OCI-LY1 (cell line): ENCODE data around the gene SDHA.

Experiments used
- H2AFZ ChIP-seq: fragments of 200-600 bp; sonication (generic), shearing (Covaris generic); 2 replicates; pipeline ENCODE4 v1.6.0; 2014; ENCODE audit warnings: antibody characterized with exemption, mild to moderate bottlenecking, low read length
- H3F3A ChIP-seq: fragments of 200-600 bp; sonication (generic), shearing (Covaris generic); 2 replicates; pipeline ENCODE4 v1.6.0; 2014; ENCODE audit warnings: mild to moderate bottlenecking, antibody characterized with exemption, low read length, moderate library complexity; ENCODE audit not compliant: insufficient read depth
- H3K27ac ChIP-seq: fragments of 200-600 bp; sonication (generic); 2 replicates; pipeline ENCODE4 v1.5.1; 2014; ENCODE audit warnings: low read length, mixed run types, mild to moderate bottlenecking, low read depth; ENCODE audit not compliant: poor library complexity, severe bottlenecking
- H3K27me3 ChIP-seq: fragments of 200-600 bp; sonication (generic); 2 replicates; pipeline ENCODE4 v1.6.0; 2014; ENCODE audit warnings: antibody characterized with exemption, mild to moderate bottlenecking, low read length, moderate library complexity; ENCODE audit not compliant: insufficient read depth
- H3K36me3 ChIP-seq: fragments of 200-600 bp; sonication (generic); 2 replicates; pipeline ENCODE4 v1.6.1; 2014; ENCODE audit warnings: mild to moderate bottlenecking, antibody characterized with exemption, low read length, moderate library complexity, mixed read lengths; ENCODE audit not compliant: insufficient read depth
- H3K4me1 ChIP-seq: fragments of 200-600 bp; sonication (generic); 2 replicates; pipeline ENCODE4 v1.5.1; 2014; ENCODE audit warnings: mild to moderate bottlenecking, low read length, moderate library complexity; ENCODE audit not compliant: insufficient read depth, severe bottlenecking
- H3K4me2 ChIP-seq: fragments of 200-600 bp; sonication (generic), shearing (Covaris generic); 2 replicates; pipeline ENCODE4 v1.6.1; 2014; ENCODE audit warnings: low read length
- H3K4me3 ChIP-seq: fragments of 200-600 bp; sonication (generic); 2 replicates; pipeline ENCODE4 v1.5.1; 2014; ENCODE audit warnings: low read length, low read depth, mild to moderate bottlenecking, mixed read lengths; ENCODE audit not compliant: poor library complexity, severe bottlenecking
- H3K79me2 ChIP-seq: fragments of 200-600 bp; shearing (Covaris generic); 2 replicates; pipeline ENCODE4 v1.6.1; 2016; ENCODE audit warnings: mixed run types, low read length, mixed read lengths; ENCODE audit not compliant: insufficient read depth
- H3K9ac ChIP-seq: fragments of 200-600 bp; sonication (generic), shearing (Covaris generic); 2 replicates; pipeline ENCODE4 v1.6.1; 2014; ENCODE audit warnings: mild to moderate bottlenecking, low read length, mixed read lengths
- H3K9me2 ChIP-seq: fragments of 200-600 bp; sonication (generic), shearing (Covaris generic); 2 replicates; pipeline ENCODE4 v1.6.1; 2014; ENCODE audit warnings: low read depth, mild to moderate bottlenecking, low read length, mixed read lengths
- H3K9me3 ChIP-seq: fragments of 200-600 bp; shearing (Covaris generic); 2 replicates; pipeline ENCODE4 v1.6.1; 2014; ENCODE audit warnings: low read length, mixed read lengths
- H4K20me1 ChIP-seq: fragments of 200-600 bp; sonication (generic), shearing (Covaris generic); 2 replicates; pipeline ENCODE4 v1.6.0; 2016; ENCODE audit warnings: mild to moderate bottlenecking, low read length; ENCODE audit not compliant: insufficient read depth
- CTCF ChIP-seq: fragments of 200-600 bp; sonication (generic), shearing (Covaris generic); IDR thresholded peaks from 2 replicates; pipeline ENCODE4 v1.5.1; 2017; ENCODE audit warnings: mild to moderate bottlenecking, antibody characterized with exemption, low read length, moderate library complexity, mixed read lengths
- EZH2 ChIP-seq: fragments of 200-600 bp; sonication (generic), shearing (Covaris generic); IDR thresholded peaks from 2 replicates; pipeline ENCODE4 v1.8.0; 2017; ENCODE audit warnings: borderline replicate concordance, mixed run types, mild to moderate bottlenecking, antibody characterized with exemption, low read length, moderate library complexity, mixed read lengths

The SDHA gene

DNA sequence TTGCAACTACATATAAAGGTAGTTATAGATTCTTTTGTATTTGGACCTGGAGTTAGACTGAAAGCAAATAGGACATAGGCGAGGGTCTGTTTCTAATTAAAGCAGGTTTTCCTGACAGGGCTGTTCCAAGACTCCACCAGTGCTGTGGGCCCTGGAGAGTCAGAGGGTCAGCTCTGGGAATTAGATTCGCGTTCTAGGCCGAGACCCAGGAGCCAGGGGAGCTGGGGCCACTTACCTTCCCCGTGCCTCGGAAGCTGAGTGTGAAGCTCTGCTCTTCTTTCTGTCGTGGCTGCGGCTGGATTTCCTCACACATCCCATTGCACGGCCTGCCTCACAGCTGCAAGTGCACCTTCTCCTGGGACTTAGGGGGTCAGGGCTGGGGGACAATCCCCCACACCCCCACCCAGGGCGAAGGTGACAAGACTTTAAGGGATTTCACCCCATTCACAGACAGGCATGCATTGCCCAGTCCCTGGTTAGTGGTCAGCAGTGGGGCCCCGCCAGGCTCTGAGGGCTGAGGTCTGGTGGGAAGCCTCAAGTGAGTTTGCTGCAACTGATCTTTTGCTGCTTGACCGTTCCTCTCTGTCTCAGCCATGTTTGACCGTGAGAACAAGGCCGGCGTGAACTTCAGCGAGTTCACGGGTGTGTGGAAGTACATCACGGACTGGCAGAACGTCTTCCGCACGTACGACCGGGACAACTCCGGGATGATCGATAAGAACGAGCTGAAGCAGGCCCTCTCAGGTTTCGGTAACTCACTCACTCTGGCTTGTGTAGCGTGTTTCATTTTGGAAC lies 88.1 kb downstream of the SDHA start:
- Histone ChIP-seq H4K20me1 (no peaks in the 10 kb centered on the region), H3K9ac (no peak overlapping the region), H3F3A (no peaks in the 10 kb centered on the region), H3K4me1 (peaks cover 31% of the 10 kb centered on the region), H3K27ac (no peak overlapping the region), H3K79me2 (no peaks in the 10 kb centered on the region), H3K4me3 (no peak overlapping the region), H3K9me3 (no peaks in the 10 kb centered on the region), H2AFZ (no peak overlapping the region), H3K36me3 (peaks cover 37% of the 10 kb centered on the region), H3K4me2 (no peak overlapping the region), H3K27me3 (no peaks in the 10 kb centered on the region), H3K9me2 (no peaks in the 10 kb centered on the region)
- TF ChIP-seq EZH2: no peak
- no peak for TF ChIP-seq CTCF
